ENCODE results near the gene CENPB.
A peak's percentile ranks its signal among the peaks of the same experiment; 100 is the strongest.
"Not testable (repeated sequence)": the region's sequence is repeated elsewhere in the genome, so short reads cannot be mapped to it uniquely, and the experiment has no call there.

CENPB gene

GRCh38 chr20:3801299-3801698 is 14.8 kb upstream of the CENPB start:
- peaks cover 30 to 38% of the 10 kb centered on the region in 2 donors for H3K36me3 Mint-ChIP-seq
- no peaks in the 10 kb centered on the region for H3K27me3 Mint-ChIP-seq
- ATAC-seq (replicated peaks) (no peak), DNase-seq (no peak)
- no peak overlapping the region for H3K4me3 Mint-ChIP-seq
- peaks cover 58 to 79% of the 10 kb centered on the region in 2 donors for H3K4me1 Mint-ChIP-seq
- H3K27ac Mint-ChIP-seq: peak overlapping the region; percentile 37
- no peaks in the 10 kb centered on the region for H3K9me3 Mint-ChIP-seq

GRCh38 chr20:3800878-3801260 is 14.3 kb upstream of the CENPB start:
- ATAC-seq (replicated peaks): no peak
- Mint-ChIP-seq H3K27ac (peak overlapping the region; percentile 91), H3K36me3 (peaks cover 30 to 35% of the 10 kb centered on the region in 2 donors), H3K27me3 (no peaks in the 10 kb centered on the region), H3K4me1 (peaks cover 57 to 80% of the 10 kb centered on the region in 2 donors), H3K4me3 (no peak overlapping the region), H3K9me3 (no peaks in the 10 kb centered on the region)
- DNase-seq: no peak

GRCh38 chr20:3800256-3800877 is 13.8 kb upstream of the CENPB start:
- no peaks in the 10 kb centered on the region for H3K9me3 Mint-ChIP-seq
- H3K4me1 Mint-ChIP-seq: peaks cover 60 to 85% of the 10 kb centered on the region in 2 donors
- H3K27me3 Mint-ChIP-seq: no peaks in the 10 kb centered on the region
- no peak for ATAC-seq (replicated peaks)
- peaks cover 27 to 32% of the 10 kb centered on the region in 2 donors for H3K36me3 Mint-ChIP-seq
- no peak overlapping the region for H3K4me3 Mint-ChIP-seq
- DNase-seq: no peak
- peak overlapping the region; percentile 91 for H3K27ac Mint-ChIP-seq

GRCh38 chr20:3798908-3799248 is 12.3 kb upstream of the CENPB start:
- Mint-ChIP-seq H3K27ac (peak overlapping the region; percentile 91), H3K9me3 (no peaks in the 10 kb centered on the region)
- no peak for ATAC-seq (replicated peaks)

GRCh38 chr20:3798373-3798768 is 11.8 kb upstream of the CENPB start:
- H3K36me3 Mint-ChIP-seq: peaks cover 12 to 17% of the 10 kb centered on the region in 2 donors
- H3K27me3 Mint-ChIP-seq: no peaks in the 10 kb centered on the region
- H3K4me3 Mint-ChIP-seq: peak overlapping the region; percentile 41 to 52
- peak overlapping the region; percentile 59 for H3K27ac Mint-ChIP-seq
- no peaks in the 10 kb centered on the region for H3K9me3 Mint-ChIP-seq
- ATAC-seq (replicated peaks) (no peak), DNase-seq (no peak)
- peaks cover 52 to 81% of the 10 kb centered on the region in 2 donors for H3K4me1 Mint-ChIP-seq

More at GRCh38 chr20:3798908-3799248, 12.3 kb upstream of the CENPB start:
- Mint-ChIP-seq H3K36me3 (peaks cover 16 to 22% of the 10 kb centered on the region in 2 donors), H3K27me3 (no peaks in the 10 kb centered on the region), H3K4me1 (peaks cover 55 to 86% of the 10 kb centered on the region in 2 donors), H3K4me3 (no peak overlapping the region)
- no peak for DNase-seq

DNA sequence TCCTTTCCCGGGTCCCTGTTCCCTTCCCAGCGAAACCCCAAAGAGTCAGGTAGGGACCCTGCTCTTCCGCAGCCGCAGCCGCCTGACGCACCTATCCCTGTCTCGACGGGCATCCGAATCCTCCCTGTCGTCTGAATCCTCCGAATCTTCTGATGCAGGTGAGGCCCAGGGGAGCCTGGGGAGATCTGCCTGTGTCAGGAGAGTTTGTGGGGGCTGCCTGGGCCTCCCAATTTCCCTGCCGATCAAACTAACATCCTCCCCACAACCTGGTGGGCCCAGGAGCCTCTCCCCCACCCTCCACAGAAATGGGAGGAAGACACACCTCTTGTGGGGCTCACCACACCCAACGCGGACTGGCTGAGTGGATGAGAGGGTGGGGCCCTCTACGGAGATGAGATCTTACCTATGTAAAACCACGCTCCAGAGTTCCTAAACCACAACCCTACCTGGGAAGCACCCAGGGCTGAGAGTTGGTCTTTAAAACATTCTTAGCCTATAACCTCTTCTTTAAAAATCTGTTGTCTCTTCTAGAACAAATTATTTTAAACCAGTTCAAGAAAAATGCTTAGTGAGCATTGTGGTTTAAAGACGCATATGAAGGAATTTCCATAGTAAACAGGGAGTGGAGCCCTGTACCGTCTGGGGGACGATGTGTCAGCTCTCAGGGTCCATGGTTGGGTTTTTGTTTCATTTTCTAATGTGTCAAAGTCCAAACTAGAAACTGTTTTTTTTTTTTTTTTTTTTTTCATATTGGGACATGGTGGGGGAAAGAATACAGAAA is 11.2 kb upstream of the CENPB start:
- Mint-ChIP-seq H3K27ac (peak overlapping the region; percentile 59), H3K9me3 (no peaks in the 10 kb centered on the region), H3K27me3 (no peaks in the 10 kb centered on the region), H3K36me3 (peaks cover 8 to 12% of the 10 kb centered on the region in 2 donors), H3K4me1 (peaks cover 47 to 75% of the 10 kb centered on the region in 2 donors), H3K4me3 (peak overlapping the region; percentile 91 to 96)
- no peak for DNase-seq
- no peak for ATAC-seq (replicated peaks)

GRCh38 chr20:3797226-3797545 is 10.6 kb upstream of the CENPB start:
- peaks cover 42 to 69% of the 10 kb centered on the region in 2 donors for H3K4me1 Mint-ChIP-seq
- peak overlapping the region; percentile 59 for H3K27ac Mint-ChIP-seq
- peaks cover 4 to 7% of the 10 kb centered on the region in 2 donors for H3K36me3 Mint-ChIP-seq
- H3K4me3 Mint-ChIP-seq: peak overlapping the region; percentile 91 to 96
- DNase-seq: no peak
- H3K9me3 Mint-ChIP-seq: no peaks in the 10 kb centered on the region
- H3K27me3 Mint-ChIP-seq: no peaks in the 10 kb centered on the region
- no peak for ATAC-seq (replicated peaks)

DNA sequence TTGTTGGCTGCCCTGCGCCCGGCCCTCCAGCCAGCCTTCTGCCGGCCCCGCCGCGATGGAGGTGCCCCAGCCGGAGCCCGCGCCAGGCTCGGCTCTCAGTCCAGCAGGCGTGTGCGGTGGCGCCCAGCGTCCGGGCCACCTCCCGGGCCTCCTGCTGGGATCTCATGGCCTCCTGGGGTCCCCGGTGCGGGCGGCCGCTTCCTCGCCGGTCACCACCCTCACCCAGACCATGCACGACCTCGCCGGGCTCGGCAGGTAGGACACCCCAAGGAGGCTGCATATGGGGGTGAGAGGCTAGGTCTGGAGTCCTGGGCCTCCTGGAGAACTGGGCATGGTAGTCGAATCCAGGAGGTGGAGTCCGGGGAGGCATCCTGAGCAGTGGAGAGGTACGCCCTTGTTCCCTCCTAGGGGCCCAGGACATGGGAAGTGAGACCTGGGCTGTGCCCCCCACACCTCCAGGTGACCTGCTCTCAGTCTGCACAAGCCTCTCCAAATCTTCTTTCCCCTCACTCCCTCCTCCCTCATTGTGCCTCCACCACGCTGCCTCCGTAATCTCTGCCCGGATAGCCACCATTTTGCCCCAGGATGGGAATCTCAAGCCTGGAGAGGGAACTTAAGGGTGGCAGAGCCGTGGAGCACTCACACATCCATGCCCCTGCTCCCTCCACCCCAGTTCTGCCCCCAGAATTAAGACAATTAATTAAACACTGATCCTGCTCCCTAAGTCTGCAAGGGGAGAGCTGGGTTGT is 10.1 kb upstream of the CENPB start:
- ATAC-seq (replicated peaks): peak; percentile 2 to 4
- Mint-ChIP-seq H3K9me3 (no peaks in the 10 kb centered on the region), H3K36me3 (peaks cover 3 to 4% of the 10 kb centered on the region in 2 donors), H3K4me1 (peaks cover 42 to 64% of the 10 kb centered on the region in 2 donors), H3K27ac (peak overlapping the region; percentile 59), H3K27me3 (no peaks in the 10 kb centered on the region), H3K4me3 (peak overlapping the region; percentile 91 to 96)
- no peak for DNase-seq

DNA sequence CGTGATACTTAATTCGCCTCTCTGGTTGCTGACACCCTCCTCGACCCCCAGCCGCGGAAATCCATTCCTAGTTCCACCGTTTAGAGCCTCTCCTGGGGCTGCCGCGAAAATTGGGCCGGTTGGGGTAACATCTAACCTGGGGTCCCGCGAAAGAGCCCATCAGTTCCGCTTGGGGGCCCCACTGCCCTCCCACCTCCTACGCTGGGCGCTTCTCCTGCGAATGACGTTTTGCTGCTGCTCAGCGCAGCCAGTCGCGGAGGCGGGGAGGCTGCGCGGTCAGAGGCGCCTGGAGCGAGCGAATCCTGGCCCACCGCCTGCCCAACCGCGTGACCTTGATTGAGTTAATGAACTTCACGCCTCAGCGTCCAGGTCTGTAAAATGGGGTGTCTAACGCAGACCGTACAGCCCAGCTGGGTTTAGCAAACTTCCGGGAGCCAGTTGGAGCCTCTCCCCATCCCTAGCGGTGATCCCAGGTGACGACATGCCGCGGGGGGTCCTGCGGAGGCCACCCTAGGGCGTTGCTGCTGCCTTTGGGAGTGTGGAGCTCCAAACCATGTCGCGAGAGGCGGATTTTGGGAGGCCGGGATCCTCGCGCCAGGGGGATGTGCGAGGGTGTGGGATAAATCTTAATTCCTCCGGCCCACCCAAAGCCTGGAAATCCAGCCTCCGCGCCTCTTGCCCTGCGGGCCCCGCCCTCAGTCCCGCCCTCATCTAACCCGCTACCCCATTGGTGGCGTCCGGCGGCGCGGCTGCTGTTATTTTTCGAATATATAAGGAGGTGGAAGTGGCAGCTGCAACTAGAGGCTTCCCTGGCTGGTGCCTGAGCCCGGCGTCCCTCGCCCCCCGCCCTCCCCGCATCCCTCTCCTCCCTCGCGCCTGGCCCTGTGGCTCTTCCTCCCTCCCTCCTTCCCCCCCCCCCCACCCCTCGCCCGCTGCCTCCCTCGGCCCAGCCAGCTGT is 9.2 kb upstream of the CENPB start, which contains the start of gene CDC25B:
TSS of gene CDC25B (plus strand) at position 800 of the 958 bp plus-strand sequence. CDS start 222 bp downstream, outside the sequence.
- Mint-ChIP-seq H3K27ac (peak within 1 kb of the TSS; percentile 96), H3K4me1 (peaks cover 36 to 55% of the 10 kb centered on the region in 2 donors), H3K27me3 (no peaks in the 10 kb centered on the region), H3K4me3 (peak within 1 kb of the TSS; percentile 91 to 96), H3K9me3 (no peaks in the 10 kb centered on the region), H3K36me3 (peaks cover 0 to 4% of the 10 kb centered on the region in 2 donors)
- DNase-seq (peak; percentile 77), ATAC-seq (replicated peaks) (peak; percentile 85 to 86)

- H3K4me3 Mint-ChIP-seq: peak overlapping the region; percentile 91 to 96
- H3K4me1 Mint-ChIP-seq: peaks cover 28 to 46% of the 10 kb centered on the region in 2 donors
- DNase-seq (no peak), ATAC-seq (replicated peaks) (no peak)
- peaks cover 0 to 4% of the 10 kb centered on the region in 2 donors for H3K36me3 Mint-ChIP-seq
- no peaks in the 10 kb centered on the region for H3K27me3 Mint-ChIP-seq
- peak overlapping the region; percentile 96 for H3K27ac Mint-ChIP-seq
- H3K9me3 Mint-ChIP-seq: no peaks in the 10 kb centered on the region
Measured at GRCh38 chr20:3794701-3795420, 8.3 kb upstream of the CENPB start.

- H3K4me1 Mint-ChIP-seq: peaks cover 21 to 39% of the 10 kb centered on the region in 2 donors
- not testable (repeated sequence) for DNase-seq; H3K4me3 Mint-ChIP-seq; H3K36me3 Mint-ChIP-seq; H3K27ac Mint-ChIP-seq; H3K9me3 Mint-ChIP-seq; ATAC-seq (replicated peaks); H3K27me3 Mint-ChIP-seq
Measured at GRCh38 chr20:3794168-3794567, 7.6 kb upstream of the CENPB start.

DNA sequence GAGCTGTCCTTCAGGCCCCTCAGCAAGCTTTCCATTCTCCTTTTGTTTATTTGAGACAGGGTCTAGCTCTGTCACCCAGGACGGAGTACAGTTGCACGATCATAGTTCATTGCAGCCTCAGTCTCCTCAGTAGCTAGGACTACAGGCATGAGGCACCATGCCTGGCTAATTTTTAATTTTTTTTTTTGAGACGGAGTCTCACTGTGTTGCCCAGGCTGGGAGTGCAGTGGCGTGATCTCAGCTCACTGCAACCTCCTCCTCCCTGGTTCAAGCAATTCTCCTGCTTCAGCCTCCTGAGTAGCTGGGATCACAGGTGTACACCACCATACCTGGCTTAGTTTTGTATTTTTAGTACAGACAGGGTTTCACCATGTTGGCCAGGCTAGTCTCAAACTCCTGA is 2.7 kb upstream of the CENPB start:
- not testable (repeated sequence) for ATAC-seq (replicated peaks); H3K27me3 Mint-ChIP-seq; H3K27ac Mint-ChIP-seq

GRCh38 chr20:3788685-3789155 is 2.2 kb upstream of the CENPB start:
- Mint-ChIP-seq H3K4me3 (no peak overlapping the region), H3K36me3 (peaks cover 9 to 12% of the 10 kb centered on the region in 2 donors), H3K9me3 (no peaks in the 10 kb centered on the region), H3K27ac (no peak overlapping the region), H3K4me1 (peaks cover 13 to 29% of the 10 kb centered on the region in 2 donors), H3K27me3 (no peaks in the 10 kb centered on the region)
- no peak for DNase-seq
- no peak for ATAC-seq (replicated peaks)

More for the DNA sequence above, 2.7 kb upstream of the CENPB start:
- not testable (repeated sequence) for H3K4me3 Mint-ChIP-seq, DNase-seq, H3K9me3 Mint-ChIP-seq
- H3K36me3 Mint-ChIP-seq: peaks cover 9 to 11% of the 10 kb centered on the region in 2 donors
- H3K4me1 Mint-ChIP-seq: peaks cover 13 to 24% of the 10 kb centered on the region in 2 donors

Measured in stimulated activated naive B cell treated with anti-CD40 and anti-IgM and Interleukin-4, amounts not matched to agents 10 μg/mL and 1 μg/mL and 100 μg/mL, for 72 hours (primary cell).